Activated naive CD4-positive, alpha-beta T cell treated with anti-CD3 and anti-CD28 coated beads, Interleukin-2, amount 50 U/mL, for 16 hours (primary cell): Measurements from ENCODE around the gene STX5.
A peak's percentile ranks its signal among the peaks of the same experiment; 100 is the strongest.
"Not testable (repeated sequence)": the region's sequence is repeated elsewhere in the genome, so short reads cannot be mapped to it uniquely, and the experiment has no call there.

Experiments used
- DNase-seq: peaks from one replicate; pipeline ENCODE4 v3.0.0-alpha.2; 2020

STX5 gene

GRCh38 chr11:62828130-62828529 lies 3.7 kb downstream of the STX5 start:
- DNase-seq: not testable (repeated sequence)

GRCh38 chr11:62823677-62824076 lies 8.2 kb downstream of the STX5 start:
- no peak for DNase-seq

GRCh38 chr11:62817129-62817528 lies 14.7 kb downstream of the STX5 start:
- no peak for DNase-seq

- no peak for DNase-seq
These were observed 15.3 kb downstream of the STX5 start for GRCh38 chr11:62816557-62816956.

GRCh38 chr11:62811659-62812058 lies 20.2 kb downstream of the STX5 start:
- no peak for DNase-seq

- DNase-seq: no peak
These were observed 21.1 kb downstream of the STX5 start for GRCh38 chr11:62810748-62811147.

GRCh38 chr11:62806611-62807121 lies 25.2 kb downstream of the STX5 start:
- DNase-seq: no peak

GRCh38 chr11:62805961-62806441 lies 25.9 kb downstream of the STX5 start:
- peak; percentile 42 for DNase-seq

- peak; percentile 94 for DNase-seq
These were observed 26.6 kb downstream of the STX5 start, which contains the start of gene NXF1 for GRCh38 chr11:62805076-62805892. TSS of gene NXF1 (minus strand) at chr11:62805440. CDS start at chr11:62805356, 84 bp downstream.

- peak; percentile 31 for DNase-seq
These were observed 27.4 kb downstream of the STX5 start for GRCh38 chr11:62804310-62805075.

GRCh38 chr11:62801071-62801470 lies 30.8 kb downstream of the STX5 start:
- DNase-seq: no peak

- no peak for DNase-seq
These were observed 32.4 kb downstream of the STX5 start for GRCh38 chr11:62799486-62799885.

GRCh38 chr11:62796281-62796680 lies 35.6 kb downstream of the STX5 start:
- DNase-seq: no peak

GRCh38 chr11:62794201-62794775 lies 37.6 kb downstream of the STX5 start:
- DNase-seq: no peak

- DNase-seq: no peak
These were observed 39.7 kb downstream of the STX5 start for GRCh38 chr11:62792202-62792575.

- peak; percentile 94 for DNase-seq
These were observed 40.2 kb downstream of the STX5 start, which contains the start of gene TMEM223 for GRCh38 chr11:62791501-62792201. TSS of gene TMEM223 (minus strand) at chr11:62792006. CDS start at chr11:62791994, 12 bp downstream.

GRCh38 chr11:62789576-62789975 lies 42.3 kb downstream of the STX5 start:
- DNase-seq: no peak

- DNase-seq: no peak
These were observed 42.9 kb downstream of the STX5 start for GRCh38 chr11:62788991-62789390.

- peak; percentile 97 for DNase-seq
These were observed 44.7 kb downstream of the STX5 start, which contains the start of gene TMEM179B for GRCh38 chr11:62787005-62787759. TSS of gene TMEM179B (plus strand) at chr11:62787402. CDS start at chr11:62787432, 30 bp downstream.

- peak; percentile 82 for DNase-seq
These were observed 45.4 kb downstream of the STX5 start for GRCh38 chr11:62786318-62787004.

- no peak for DNase-seq
These were observed 49.1 kb downstream of the STX5 start for GRCh38 chr11:62782753-62783152.
